Measurements from ENCODE around the gene PSORS1C2.

DNA sequence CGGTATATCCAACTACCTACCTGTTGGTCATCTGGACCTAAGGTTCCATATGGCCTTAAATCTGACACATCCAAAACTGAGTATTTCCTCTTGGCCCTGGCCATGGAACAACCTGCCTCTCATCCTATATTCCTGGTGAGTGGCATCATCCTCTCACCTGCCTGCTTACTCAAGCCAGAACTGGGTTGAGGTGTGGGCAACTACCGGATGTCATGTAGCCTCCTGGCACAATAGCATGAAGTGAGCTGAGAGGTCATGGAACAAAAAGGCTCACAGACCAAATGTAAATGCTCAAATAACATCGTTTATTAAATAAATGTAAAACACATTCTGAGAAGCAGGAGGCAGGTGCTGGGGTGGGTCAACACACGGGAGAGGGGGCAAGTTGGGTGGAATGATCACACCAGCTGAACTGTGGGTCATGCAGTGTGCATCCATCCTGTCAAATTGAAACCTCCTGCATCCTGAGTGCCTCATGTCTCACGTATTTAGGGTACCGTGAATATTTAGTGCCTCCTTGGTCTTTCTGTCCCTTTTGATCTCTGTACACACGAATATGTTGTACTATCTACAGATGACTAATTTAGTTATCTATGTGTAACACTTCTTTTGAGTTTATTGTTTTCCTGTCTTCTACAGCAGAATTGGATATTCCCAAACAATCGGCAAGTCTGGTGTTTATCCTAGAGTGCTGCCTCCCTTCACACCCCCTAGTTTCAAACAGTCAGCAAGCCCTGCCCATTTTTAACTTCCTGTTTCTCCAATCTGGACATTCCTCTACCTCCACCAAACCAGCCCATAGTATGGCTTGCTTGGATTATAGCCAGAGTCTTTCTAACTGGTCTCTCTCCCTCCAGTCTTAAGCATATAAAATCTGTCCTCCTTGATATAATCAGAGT lies 39.5 kb upstream of the PSORS1C2 start:
- TF ChIP-seq, protein P1, sequence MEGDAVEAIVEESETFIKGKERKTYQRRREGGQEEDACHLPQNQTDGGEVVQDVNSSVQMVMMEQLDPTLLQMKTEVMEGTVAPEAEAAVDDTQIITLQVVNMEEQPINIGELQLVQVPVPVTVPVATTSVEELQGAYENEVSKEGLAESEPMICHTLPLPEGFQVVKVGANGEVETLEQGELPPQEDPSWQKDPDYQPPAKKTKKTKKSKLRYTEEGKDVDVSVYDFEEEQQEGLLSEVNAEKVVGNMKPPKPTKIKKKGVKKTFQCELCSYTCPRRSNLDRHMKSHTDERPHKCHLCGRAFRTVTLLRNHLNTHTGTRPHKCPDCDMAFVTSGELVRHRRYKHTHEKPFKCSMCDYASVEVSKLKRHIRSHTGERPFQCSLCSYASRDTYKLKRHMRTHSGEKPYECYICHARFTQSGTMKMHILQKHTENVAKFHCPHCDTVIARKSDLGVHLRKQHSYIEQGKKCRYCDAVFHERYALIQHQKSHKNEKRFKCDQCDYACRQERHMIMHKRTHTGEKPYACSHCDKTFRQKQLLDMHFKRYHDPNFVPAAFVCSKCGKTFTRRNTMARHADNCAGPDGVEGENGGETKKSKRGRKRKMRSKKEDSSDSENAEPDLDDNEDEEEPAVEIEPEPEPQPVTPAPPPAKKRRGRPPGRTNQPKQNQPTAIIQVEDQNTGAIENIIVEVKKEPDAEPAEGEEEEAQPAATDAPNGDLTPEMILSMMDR (optimal IDR thresholded peaks at IDR 0.05 in 1 of 3, IDR thresholded peaks at IDR 0.05 in 1 of 3, conservative IDR thresholded peaks at IDR 0.05 in 1 of 3; ENCODE audit: extremely low read depth in 1 of 3, insufficient read depth in 2 of 3, low read length in 3 of 3) = no peak
- no peak for TF ChIP-seq EZH2 (IDR thresholded peaks at IDR 0.05; ENCODE audit: low read length)

All from keratinocyte (primary cell).